Activated T-helper 1 cell treated with anti-CD3 and anti-CD28 coated beads, Interleukin-2, amount 50 U/mL, for 16 hours (primary cell): Measurements from ENCODE around the gene DUSP2.

Experiments used
- DNase-seq, 2 donors: peaks; one replicate each; pipeline ENCODE4 v3.0.0-alpha.2; 2020; ENCODE audit warnings: low read depth in 1 of 2, low spot score in 1 of 2

DUSP2 gene

GRCh38 chr2:96135171-96135570 is 10.1 kb downstream of the DUSP2 start:
- DNase-seq = no peak

GRCh38 chr2:96134421-96134820 is 10.8 kb downstream of the DUSP2 start:
- DNase-seq = no peak

GRCh38 chr2:96131813-96132745 is 13.2 kb downstream of the DUSP2 start:
- no peak for DNase-seq

GRCh38 chr2:96131152-96131812 is 14.0 kb downstream of the DUSP2 start:
- DNase-seq = peak in 1 of 2 donors; percentile 23

- no peak for DNase-seq
Measured at GRCh38 chr2:96130483-96130882, 14.8 kb downstream of the DUSP2 start.

- no peak for DNase-seq
Measured at GRCh38 chr2:96129528-96130120, 15.6 kb downstream of the DUSP2 start.

- no peak for DNase-seq
Measured at GRCh38 chr2:96128456-96128855, 16.8 kb downstream of the DUSP2 start.

- DNase-seq = no peak
Measured at GRCh38 chr2:96124406-96125265, 20.6 kb downstream of the DUSP2 start.

- no peak for DNase-seq
Measured at GRCh38 chr2:96123936-96124335, 21.3 kb downstream of the DUSP2 start.

- DNase-seq = no peak
Measured at GRCh38 chr2:96123290-96123689, 21.9 kb downstream of the DUSP2 start.

GRCh38 chr2:96122391-96122790 is 22.8 kb downstream of the DUSP2 start:
- no peak for DNase-seq

GRCh38 chr2:96121414-96121813 is 23.8 kb downstream of the DUSP2 start:
- DNase-seq = no peak

GRCh38 chr2:96120991-96121390 is 24.2 kb downstream of the DUSP2 start:
- no peak for DNase-seq

GRCh38 chr2:96120091-96120720 is 25.0 kb downstream of the DUSP2 start:
- no peak for DNase-seq

GRCh38 chr2:96119389-96119751 is 25.9 kb downstream of the DUSP2 start:
- DNase-seq = no peak

- DNase-seq = no peak
Measured at GRCh38 chr2:96118698-96119388, 26.4 kb downstream of the DUSP2 start.

- DNase-seq = no peak
Measured at GRCh38 chr2:96117701-96118588, 27.3 kb downstream of the DUSP2 start.

- DNase-seq = peak; percentile 32 to 53
Measured at GRCh38 chr2:96116879-96117533, 28.2 kb downstream of the DUSP2 start.
